Sigmoid colon (tissue), 7 donors: ENCODE results near the gene SKAP1. TPM values are rescaled to one million over a fixed set of nuclear protein-coding genes. Genes with fewer than 3 reads are reported as not detected.

Experiments
- DNase-seq: peaks from one replicate; pipeline ENCODE4 v3.0.0-alpha.2; 2019
- H3K27ac ChIP-seq, 4 donors: fragments of 200-600 bp; sonication (generic); one replicate each; pipeline ENCODE4 v1.5.1; 2016 to 2019; ENCODE audit warnings: mild to moderate bottlenecking in 1 of 4
- H3K27me3 ChIP-seq, 3 donors: fragments of 200-600 bp; sonication (generic); one replicate each; pipeline ENCODE4 v1.5.1; 2019; ENCODE audit warnings: mild to moderate bottlenecking in 1 of 3
- H3K36me3 ChIP-seq, 4 donors: fragments of 200-600 bp; sonication (generic); one replicate each; pipeline ENCODE4 v1.5.1; 2016 to 2019
- H3K4me1 ChIP-seq, 4 donors: fragments of 200-600 bp; sonication (generic); one replicate each; pipeline ENCODE4 v1.5.1; 2017 to 2019
- H3K4me3 ChIP-seq, 4 donors: fragments of 200-600 bp; sonication (generic); one replicate each; pipeline ENCODE4 v1.5.1; 2017 to 2019; ENCODE audit warnings: mild to moderate bottlenecking in 2 of 4, moderate library complexity in 1 of 4
- H3K9me3 ChIP-seq, 4 donors: fragments of 200-600 bp in 3 of 4; sonication (generic) in 3 of 4; one replicate each; pipeline versions ENCODE4 v1.5.1 to v1.6.1; 2013 to 2019
- EP300 ChIP-seq, 4 donors: sonication (generic); formaldehyde crosslinking; IDR thresholded peaks; one replicate each; pipeline ENCODE4 v1.6.1; 2017; ENCODE audit warnings: antibody characterized with exemption in 4 of 4
- POLR2A ChIP-seq, 2 donors: fragments of 450-650 bp; IDR thresholded peaks; one replicate each; pipeline ENCODE4 v1.6.1; 2016; ENCODE audit warnings: antibody characterized with exemption in 2 of 2, mild to moderate bottlenecking in 2 of 2, moderate library complexity in 2 of 2
- POLR2AphosphoS5 ChIP-seq, 4 donors: sonication (generic); formaldehyde crosslinking; IDR thresholded peaks; one replicate each; pipeline ENCODE4 v1.6.1; 2017; ENCODE audit warnings: antibody characterized with exemption in 4 of 4
- WGBS, 2 donors: extraction: QIAGEN DNeasy Blood & Tissue Kit; methylation state at CpG; one replicate each; pipeline ENCODE4 v1.1.7; 2013; 5-methylcytosine and 5-hydroxymethylcytosine counted together
- intact Hi-C: fragments of 100-400 bp; cut with DNase I; formaldehyde crosslinking; loops from one replicate; pipeline ENCODE4 v1.15.1; 2023
- polyA plus RNA-seq, 3 donors: library from polyadenylated mRNA; stranded (reverse); fragments of 200-250 nt; gene quantifications; one replicate each; pipeline ENCODE4 v1.2.3, GENCODE V29; 2013
- total RNA-seq, 4 donors: library from RNA; depleted of rRNA; stranded (reverse); fragments of >200 nt; gene quantifications; one replicate each; pipeline ENCODE4 v1.1.0, GENCODE V29; 2016
- TF ChIP-seq, protein P1 (sequence below), 4 experiments: fragments of 450-650 bp in 3 of 4; fragments of 200-600 bp in 1 of 4; IDR thresholded peaks; one replicate each; pipeline ENCODE4 v1.5.1; 2016 to 2019; ENCODE audit warnings: antibody characterized with exemption in 4 of 4, mild to moderate bottlenecking in 3 of 4, moderate library complexity in 2 of 4
- donor health status: healthy with polysubstance abuse.
- donor health status: Bipolar disorder and iron deficiency.
- donor health status: healthy.

Gene SKAP1
- total and polyA plus RNA-seq, 7 donors = 0.36 to 10.3 (median 1.4) TPM; not detected in 1

GRCh38 chr17:48143629-48144028 lies 286.4 kb downstream of the SKAP1 start:
- intact Hi-C loops = no loop called here
- Histone ChIP-seq H3K36me3 (no peaks in the 10 kb centered on the region), H3K27ac (no peak overlapping the region), H3K4me1 (no peaks in the 10 kb centered on the region), H3K27me3 (peaks cover 0 to 60% (median 8%) of the 10 kb centered on the region in 3 donors), H3K9me3 (no peaks in the 10 kb centered on the region), H3K4me3 (no peak overlapping the region)
- DNase-seq = no peak
- no peak for TF ChIP-seq EP300 (IDR thresholded peaks at IDR 0.05)
- TF ChIP-seq POLR2A (IDR thresholded peaks at IDR 0.05) = no peak
- no peak for TF ChIP-seq POLR2AphosphoS5 (IDR thresholded peaks at IDR 0.05)
- WGBS, 2 donors = 64 to 75% methylated on average over 6 of the region's 6 CpGs

DNA sequence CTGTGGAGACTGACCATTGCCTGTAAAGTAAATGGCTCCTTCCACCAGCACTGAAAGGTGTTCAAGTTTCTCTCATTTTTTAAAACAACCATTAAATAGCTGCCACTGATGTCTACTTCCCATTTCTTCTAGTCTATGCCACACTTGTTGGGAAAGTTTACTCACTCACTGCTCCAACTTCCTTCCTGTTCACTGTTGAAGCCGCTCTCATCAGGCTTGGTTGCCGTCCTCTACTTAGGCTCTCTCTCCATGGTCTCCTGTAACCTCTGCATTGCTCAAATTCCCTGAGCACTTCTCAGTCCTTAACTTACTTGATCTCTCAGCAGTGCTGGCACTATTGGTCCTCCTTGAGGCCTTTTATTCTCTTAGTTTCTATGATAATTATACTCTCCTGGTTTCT lies 290.1 kb downstream of the SKAP1 start:
- H3K4me3 ChIP-seq = no peak overlapping the region
- no peaks in the 10 kb centered on the region for H3K9me3 ChIP-seq
- DNase-seq = no peak
- intact Hi-C loops = loop anchor here (10.0 kb wide), 1 partner anchor 295 kb away; the partner anchor contains the start of gene SCRN2
- TF ChIP-seq EP300 (IDR thresholded peaks at IDR 0.05) (no peak), POLR2AphosphoS5 (IDR thresholded peaks at IDR 0.05) (no peak), POLR2A (IDR thresholded peaks at IDR 0.05) (no peak)
- TF ChIP-seq, protein P1, sequence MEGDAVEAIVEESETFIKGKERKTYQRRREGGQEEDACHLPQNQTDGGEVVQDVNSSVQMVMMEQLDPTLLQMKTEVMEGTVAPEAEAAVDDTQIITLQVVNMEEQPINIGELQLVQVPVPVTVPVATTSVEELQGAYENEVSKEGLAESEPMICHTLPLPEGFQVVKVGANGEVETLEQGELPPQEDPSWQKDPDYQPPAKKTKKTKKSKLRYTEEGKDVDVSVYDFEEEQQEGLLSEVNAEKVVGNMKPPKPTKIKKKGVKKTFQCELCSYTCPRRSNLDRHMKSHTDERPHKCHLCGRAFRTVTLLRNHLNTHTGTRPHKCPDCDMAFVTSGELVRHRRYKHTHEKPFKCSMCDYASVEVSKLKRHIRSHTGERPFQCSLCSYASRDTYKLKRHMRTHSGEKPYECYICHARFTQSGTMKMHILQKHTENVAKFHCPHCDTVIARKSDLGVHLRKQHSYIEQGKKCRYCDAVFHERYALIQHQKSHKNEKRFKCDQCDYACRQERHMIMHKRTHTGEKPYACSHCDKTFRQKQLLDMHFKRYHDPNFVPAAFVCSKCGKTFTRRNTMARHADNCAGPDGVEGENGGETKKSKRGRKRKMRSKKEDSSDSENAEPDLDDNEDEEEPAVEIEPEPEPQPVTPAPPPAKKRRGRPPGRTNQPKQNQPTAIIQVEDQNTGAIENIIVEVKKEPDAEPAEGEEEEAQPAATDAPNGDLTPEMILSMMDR (IDR thresholded peaks at IDR 0.05) = no peak
- H3K36me3 ChIP-seq = no peaks in the 10 kb centered on the region
- no peak overlapping the region for H3K27ac ChIP-seq
- no peaks in the 10 kb centered on the region for H3K4me1 ChIP-seq
- WGBS, 2 donors = 50 to 78% methylated on average over 2 of the region's 2 CpGs
- H3K27me3 ChIP-seq = peaks cover 0 to 23% (median 8%) of the 10 kb centered on the region in 3 donors

GRCh38 chr17:48137656-48138055 lies 292.4 kb downstream of the SKAP1 start:
- WGBS, 2 donors = 82 to 84% methylated on average over 1 of the region's 1 CpG
- H3K4me1 ChIP-seq = no peaks in the 10 kb centered on the region
- peaks cover 0 to 2% (median 0%) of the 10 kb centered on the region in 3 donors for H3K27me3 ChIP-seq
- intact Hi-C loops = loop anchor here (10.0 kb wide), 1 partner anchor 293 kb away; the partner anchor contains the start of gene SCRN2
- TF ChIP-seq, protein P1 (IDR thresholded peaks at IDR 0.05) = no peak
- TF ChIP-seq POLR2AphosphoS5 (IDR thresholded peaks at IDR 0.05) = no peak
- no peak for TF ChIP-seq EP300 (IDR thresholded peaks at IDR 0.05)
- TF ChIP-seq POLR2A (IDR thresholded peaks at IDR 0.05) = no peak
- no peaks in the 10 kb centered on the region for H3K36me3 ChIP-seq
- DNase-seq = no peak
- no peaks in the 10 kb centered on the region for H3K9me3 ChIP-seq
- no peak overlapping the region for H3K27ac ChIP-seq
- H3K4me3 ChIP-seq = no peak overlapping the region

GRCh38 chr17:48134912-48135480 lies 295.0 kb downstream of the SKAP1 start:
- intact Hi-C loops = loop anchor here (10.0 kb wide), 1 partner anchor 290 kb away; the partner anchor contains the start of gene SCRN2
- 84 to 86% methylated on average over 3 of the region's 3 CpGs for WGBS, 2 donors

GRCh38 chr17:48132385-48132784 lies 297.6 kb downstream of the SKAP1 start:
- TF ChIP-seq POLR2A (IDR thresholded peaks at IDR 0.05) (no peak), POLR2AphosphoS5 (IDR thresholded peaks at IDR 0.05) (no peak), EP300 (IDR thresholded peaks at IDR 0.05) (no peak)
- TF ChIP-seq, protein P1 (IDR thresholded peaks at IDR 0.05) = no peak
- intact Hi-C loops = loop anchor here (10.0 kb wide), 1 partner anchor 288 kb away; the partner anchor contains the start of gene SCRN2
- Histone ChIP-seq H3K4me1 (no peaks in the 10 kb centered on the region), H3K9me3 (no peaks in the 10 kb centered on the region), H3K4me3 (no peak overlapping the region), H3K27ac (no peak overlapping the region), H3K36me3 (no peaks in the 10 kb centered on the region), H3K27me3 (no peaks in the 10 kb centered on the region)
- WGBS, 2 donors = 78 to 84% methylated on average over 5 of the region's 5 CpGs
- no peak for DNase-seq

More at GRCh38 chr17:48134912-48135480, 295.0 kb downstream of the SKAP1 start:
- TF ChIP-seq, protein P1 (IDR thresholded peaks at IDR 0.05) = no peak
- TF ChIP-seq EP300 (IDR thresholded peaks at IDR 0.05) = no peak
- TF ChIP-seq POLR2AphosphoS5 (IDR thresholded peaks at IDR 0.05) = no peak
- no peak for TF ChIP-seq POLR2A (IDR thresholded peaks at IDR 0.05)
- Histone ChIP-seq H3K27me3 (no peaks in the 10 kb centered on the region), H3K9me3 (no peaks in the 10 kb centered on the region), H3K4me1 (no peaks in the 10 kb centered on the region), H3K4me3 (no peak overlapping the region), H3K27ac (no peak overlapping the region), H3K36me3 (no peaks in the 10 kb centered on the region)
- no peak for DNase-seq
